Left lung (tissue), 10 donors: ENCODE measurements around the gene LRRC8B. TPM values are rescaled to one million over a fixed set of nuclear protein-coding genes. Genes with fewer than 3 reads are reported as not detected.
A peak's percentile ranks its signal among the peaks of the same experiment; 100 is the strongest.

Experiments
- ATAC-seq: fragments of 200-7000 bp; cut with Tn5 transposase; one replicate; pipeline ENCODE4 v1.9.1; 2020; ENCODE audit warnings: moderate library complexity
- DNase-seq, 4 donors: peaks; one replicate each; pipeline ENCODE4 v3.0.0-alpha.2; 2013 to 2020
- H3K27ac ChIP-seq, 2 donors: fragments of 200-600 bp; sonication (generic) in 1 of 2; one replicate each; pipeline versions ENCODE4 v1.5.0 to v1.8.0; 2020 to 2021
- H3K27me3 ChIP-seq, 2 donors: fragments of 200-600 bp; sonication (generic) in 1 of 2; one replicate each; pipeline versions ENCODE4 v1.5.0 to v1.8.0; 2020 to 2021
- H3K36me3 ChIP-seq, 2 donors: fragments of 200-600 bp; sonication (generic) in 1 of 2; one replicate each; pipeline versions ENCODE4 v1.5.0 to v1.8.0; 2020 to 2021
- H3K4me1 ChIP-seq, 2 donors: fragments of 200-600 bp; one replicate each; pipeline ENCODE4 v1.8.0; 2021
- H3K4me3 ChIP-seq, 2 donors: fragments of 200-600 bp; sonication (generic) in 1 of 2; one replicate each; pipeline versions ENCODE4 v1.5.0 to v1.8.0; 2020 to 2021; ENCODE audit warnings: mild to moderate bottlenecking in 1 of 2
- H3K9me3 ChIP-seq, 2 donors: fragments of 200-600 bp; sonication (generic) in 1 of 2; one replicate each; pipeline versions ENCODE4 v1.5.0 to v1.8.0; 2020 to 2021
- intact Hi-C, 2 donors: fragments of 100-400 bp; cut with DNase I; formaldehyde crosslinking; loops; one replicate each; pipeline versions ENCODE4 v1.11.2 to v1.14.2; 2022
- polyA plus RNA-seq, 6 donors: library from polyadenylated mRNA; unstranded; fragments of 120-200 nt; gene quantifications; one replicate each; pipeline ENCODE4 v1.2.1, GENCODE V29; 2013; ENCODE audit not compliant: insufficient read length in 6 of 6
- total RNA-seq, 2 donors: library from RNA; stranded (reverse); fragmentation: NEBNext Ultra II Directional; extraction: Animal tissue kit (Norgen Biotek cat#: 25700); gene quantifications; one replicate each; pipeline ENCODE4 v1.2.1, GENCODE V29; 2021
- TF ChIP-seq, protein P1 (sequence below), 2 donors: fragments of 200-600 bp; sonication (generic) in 1 of 2; IDR thresholded peaks; one replicate each; pipeline versions ENCODE4 v1.5.0 to v1.8.0; 2021; ENCODE audit warnings: antibody characterized with exemption in 2 of 2
- donor health status: DM: no; HTN: yes; CAD: no.
- donor health status: DM: no; HTN: no; CAD: no.

Gene LRRC8B
- total and polyA plus RNA-seq, 8 donors = 8.9 to 22.5 (median 10.4) TPM

- TF ChIP-seq, protein P1, sequence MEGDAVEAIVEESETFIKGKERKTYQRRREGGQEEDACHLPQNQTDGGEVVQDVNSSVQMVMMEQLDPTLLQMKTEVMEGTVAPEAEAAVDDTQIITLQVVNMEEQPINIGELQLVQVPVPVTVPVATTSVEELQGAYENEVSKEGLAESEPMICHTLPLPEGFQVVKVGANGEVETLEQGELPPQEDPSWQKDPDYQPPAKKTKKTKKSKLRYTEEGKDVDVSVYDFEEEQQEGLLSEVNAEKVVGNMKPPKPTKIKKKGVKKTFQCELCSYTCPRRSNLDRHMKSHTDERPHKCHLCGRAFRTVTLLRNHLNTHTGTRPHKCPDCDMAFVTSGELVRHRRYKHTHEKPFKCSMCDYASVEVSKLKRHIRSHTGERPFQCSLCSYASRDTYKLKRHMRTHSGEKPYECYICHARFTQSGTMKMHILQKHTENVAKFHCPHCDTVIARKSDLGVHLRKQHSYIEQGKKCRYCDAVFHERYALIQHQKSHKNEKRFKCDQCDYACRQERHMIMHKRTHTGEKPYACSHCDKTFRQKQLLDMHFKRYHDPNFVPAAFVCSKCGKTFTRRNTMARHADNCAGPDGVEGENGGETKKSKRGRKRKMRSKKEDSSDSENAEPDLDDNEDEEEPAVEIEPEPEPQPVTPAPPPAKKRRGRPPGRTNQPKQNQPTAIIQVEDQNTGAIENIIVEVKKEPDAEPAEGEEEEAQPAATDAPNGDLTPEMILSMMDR (IDR thresholded peaks at IDR 0.05) = no peak
- DNase-seq (no peak), ATAC-seq (no peak)
- no peaks in the 10 kb centered on the region for H3K27me3 ChIP-seq
- intact Hi-C loops = no loop called here
- H3K36me3 ChIP-seq = no peaks in the 10 kb centered on the region
- no peak overlapping the region for H3K27ac ChIP-seq
- H3K4me3 ChIP-seq = no peak overlapping the region
- H3K9me3 ChIP-seq = no peaks in the 10 kb centered on the region
- peaks cover 9 to 45% of the 10 kb centered on the region in 2 donors for H3K4me1 ChIP-seq
These were observed 26.4 kb downstream of the LRRC8B start for GRCh38 chr1:89550995-89551394.

GRCh38 chr1:89552471-89553081, 27.9 kb downstream of the LRRC8B start:
- peaks cover 9 to 46% of the 10 kb centered on the region in 2 donors for H3K4me1 ChIP-seq
- intact Hi-C loops = no loop called here
- H3K27me3 ChIP-seq = no peaks in the 10 kb centered on the region
- H3K36me3 ChIP-seq = no peaks in the 10 kb centered on the region
- ATAC-seq (peak; percentile 74), DNase-seq (peak in 2 of 4 donors; percentile 30)
- TF ChIP-seq, protein P1 (IDR thresholded peaks at IDR 0.05) = no peak
- no peaks in the 10 kb centered on the region for H3K9me3 ChIP-seq
- peak overlapping the region; percentile 71 to 79 for H3K27ac ChIP-seq
- H3K4me3 ChIP-seq = no peak overlapping the region

GRCh38 chr1:89553157-89553556, 28.5 kb downstream of the LRRC8B start:
- Histone ChIP-seq H3K36me3 (no peaks in the 10 kb centered on the region), H3K4me3 (no peak overlapping the region), H3K27me3 (no peaks in the 10 kb centered on the region), H3K27ac (peak overlapping the region; percentile 71 to 79), H3K4me1 (peaks cover 9 to 42% of the 10 kb centered on the region in 2 donors), H3K9me3 (no peaks in the 10 kb centered on the region)
- ATAC-seq (peak; percentile 76), DNase-seq (peak in 1 of 4 donors; percentile 16)
- TF ChIP-seq, protein P1 (IDR thresholded peaks at IDR 0.05) = no peak
- intact Hi-C loops = no loop called here

DNA sequence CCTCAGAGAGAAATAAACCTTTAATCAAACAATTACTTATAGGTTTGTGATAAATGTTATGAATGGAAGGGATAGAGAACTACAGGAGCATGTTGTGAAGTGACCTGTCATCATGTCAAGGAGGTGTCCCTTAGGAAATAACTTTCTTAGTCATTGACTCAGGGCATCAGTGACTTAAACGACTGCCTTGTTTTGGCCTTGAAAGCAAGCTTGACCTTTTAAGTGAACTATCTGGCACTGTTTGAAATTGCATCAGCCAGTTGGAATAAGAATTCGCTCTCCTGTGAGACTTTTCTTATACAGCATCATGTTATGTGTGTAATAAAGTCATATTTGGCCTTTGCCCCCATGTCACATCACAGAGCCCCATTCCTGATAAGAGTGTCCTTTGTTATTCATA, 30.9 kb downstream of the LRRC8B start:
- no peak for DNase-seq
- Histone ChIP-seq H3K9me3 (no peaks in the 10 kb centered on the region), H3K27me3 (no peaks in the 10 kb centered on the region), H3K4me1 (peaks cover 9 to 37% of the 10 kb centered on the region in 2 donors), H3K4me3 (no peak overlapping the region), H3K36me3 (no peaks in the 10 kb centered on the region), H3K27ac (no peak overlapping the region)
- intact Hi-C loops = no loop called here
- ATAC-seq = no peak
- TF ChIP-seq, protein P1 (IDR thresholded peaks at IDR 0.05) = no peak

- DNase-seq (peak in 1 of 4 donors; percentile 19), ATAC-seq (peak; percentile 14)
- H3K4me1 ChIP-seq = peaks cover 9 to 35% of the 10 kb centered on the region in 2 donors
- no peaks in the 10 kb centered on the region for H3K9me3 ChIP-seq
- H3K27ac ChIP-seq = peak overlapping the region; percentile 4 to 55
- intact Hi-C loops = no loop called here
- H3K27me3 ChIP-seq = no peaks in the 10 kb centered on the region
- TF ChIP-seq, protein P1 (IDR thresholded peaks at IDR 0.05) = no peak
- no peaks in the 10 kb centered on the region for H3K36me3 ChIP-seq
- H3K4me3 ChIP-seq = no peak overlapping the region
These were observed 32.3 kb downstream of the LRRC8B start for GRCh38 chr1:89556726-89557444.
